ENCODE measurements around the gene OGA.

OGA gene

DNA sequence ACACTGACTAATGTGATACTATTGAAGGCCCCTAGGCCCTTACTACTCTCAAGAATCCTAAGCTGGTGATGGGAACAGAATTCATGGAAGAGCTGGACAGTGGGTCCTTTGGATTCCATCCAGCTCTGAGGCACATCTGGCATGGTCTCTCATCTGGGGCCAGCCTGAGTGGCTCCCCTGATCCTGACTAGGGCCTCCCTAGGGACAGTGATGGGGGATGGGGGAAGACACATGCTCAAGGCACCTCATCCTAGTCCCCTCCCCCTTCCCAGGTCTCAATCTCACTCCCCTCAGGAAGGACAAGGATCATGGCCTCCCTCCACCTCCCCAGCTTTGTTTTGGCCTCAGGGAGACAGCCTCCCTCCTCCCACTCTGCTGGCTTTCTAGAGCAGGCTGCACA, 23.6 kb upstream of the OGA start:
- no peak overlapping the region for H2AFZ ChIP-seq (ENCODE audit: low read depth, low read length)
- H3K36me3 ChIP-seq (ENCODE audit: insufficient read depth, low read length), result peaks cover 3% of the 10 kb centered on the region
- peaks cover 21% of the 10 kb centered on the region for H3K4me1 ChIP-seq (ENCODE audit: insufficient read depth, low read length)
- H3K4me3 ChIP-seq (ENCODE audit: low read length), result no peak overlapping the region
- H3K9me3 ChIP-seq (ENCODE audit: low read length), result no peaks in the 10 kb centered on the region
- H3K27me3 ChIP-seq (ENCODE audit: insufficient read depth, low read length), result no peaks in the 10 kb centered on the region

DNA sequence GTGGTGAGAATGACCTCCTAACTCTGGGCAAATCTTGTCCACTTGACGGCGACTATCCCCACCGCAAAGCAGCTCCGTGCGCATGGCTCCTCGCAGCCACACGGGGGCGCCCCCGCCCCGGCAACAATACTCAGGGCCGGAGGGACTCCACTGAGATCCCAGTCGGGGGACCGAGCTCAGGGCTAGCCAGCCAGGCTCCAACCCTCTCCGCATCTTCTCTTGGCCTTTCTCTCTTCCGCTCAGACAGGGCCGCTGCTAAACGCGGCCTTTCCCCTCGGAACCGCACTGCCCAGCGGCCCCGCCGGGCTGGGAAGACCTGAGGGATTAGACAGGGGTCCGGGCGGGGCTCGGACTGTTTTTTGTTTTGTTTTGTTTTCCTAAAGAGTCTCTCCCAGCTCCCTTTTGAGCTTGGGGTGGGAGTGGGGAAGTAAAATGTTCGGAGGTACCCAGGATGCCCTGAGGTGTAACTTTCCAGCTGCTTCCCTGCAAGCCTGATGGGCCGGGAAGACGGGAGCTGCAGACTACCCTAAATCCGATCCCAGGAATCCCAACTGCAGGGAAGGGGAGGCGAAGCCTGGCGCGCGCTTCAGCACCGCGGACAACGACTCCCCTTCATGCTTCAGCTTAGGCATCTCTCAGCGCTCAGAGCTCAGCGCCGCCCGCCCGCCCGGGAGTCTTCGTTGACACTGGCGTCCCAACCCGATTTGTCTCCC, 22.7 kb upstream of the OGA start:
- Histone ChIP-seq H3K4me1 (ENCODE audit: insufficient read depth, low read length) (peaks cover 21% of the 10 kb centered on the region), H3K36me3 (ENCODE audit: insufficient read depth, low read length) (peaks cover 3% of the 10 kb centered on the region), H3K9me3 (ENCODE audit: low read length) (no peaks in the 10 kb centered on the region), H2AFZ (ENCODE audit: low read depth, low read length) (no peak overlapping the region), H3K4me3 (ENCODE audit: low read length) (peak overlapping the region; percentile 16), H3K27me3 (ENCODE audit: insufficient read depth, low read length) (no peaks in the 10 kb centered on the region)

DNA sequence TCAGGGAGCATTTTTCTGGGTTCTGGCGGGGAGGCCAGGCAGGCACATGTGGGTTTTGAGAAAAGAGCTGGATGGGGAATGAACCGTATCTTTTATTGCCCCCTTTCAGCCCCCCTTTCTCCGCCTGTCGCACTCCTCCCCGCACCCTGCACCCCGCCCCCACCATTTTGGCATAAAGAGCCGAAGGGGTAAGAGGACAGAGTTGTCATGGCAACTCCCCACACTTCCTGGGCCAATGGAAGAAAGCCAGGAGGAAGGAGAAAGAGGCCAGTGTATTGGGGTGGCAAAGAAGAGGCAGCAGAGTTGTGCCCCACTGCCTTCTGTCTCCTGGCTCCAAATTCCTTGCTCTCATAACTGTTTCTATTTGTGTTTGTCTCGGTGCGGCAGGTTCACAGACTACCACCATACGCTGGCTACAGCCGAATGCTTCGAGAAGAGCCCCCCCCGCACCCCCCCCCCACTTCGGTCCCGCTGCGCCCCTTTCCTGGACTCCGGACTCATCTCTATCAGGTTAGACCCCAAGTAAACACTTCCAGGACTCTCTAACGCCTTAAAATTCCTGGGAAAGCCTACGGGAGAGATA, 21.9 kb upstream of the OGA start:
- no peaks in the 10 kb centered on the region for H3K27me3 ChIP-seq (ENCODE audit: insufficient read depth, low read length)
- H3K4me3 ChIP-seq (ENCODE audit: low read length), result peak overlapping the region; percentile 36
- peaks cover 24% of the 10 kb centered on the region for H3K4me1 ChIP-seq (ENCODE audit: insufficient read depth, low read length)
- H3K9me3 ChIP-seq (ENCODE audit: low read length), result no peaks in the 10 kb centered on the region
- no peak overlapping the region for H2AFZ ChIP-seq (ENCODE audit: low read depth, low read length)
- H3K36me3 ChIP-seq (ENCODE audit: insufficient read depth, low read length), result no peaks in the 10 kb centered on the region

DNA sequence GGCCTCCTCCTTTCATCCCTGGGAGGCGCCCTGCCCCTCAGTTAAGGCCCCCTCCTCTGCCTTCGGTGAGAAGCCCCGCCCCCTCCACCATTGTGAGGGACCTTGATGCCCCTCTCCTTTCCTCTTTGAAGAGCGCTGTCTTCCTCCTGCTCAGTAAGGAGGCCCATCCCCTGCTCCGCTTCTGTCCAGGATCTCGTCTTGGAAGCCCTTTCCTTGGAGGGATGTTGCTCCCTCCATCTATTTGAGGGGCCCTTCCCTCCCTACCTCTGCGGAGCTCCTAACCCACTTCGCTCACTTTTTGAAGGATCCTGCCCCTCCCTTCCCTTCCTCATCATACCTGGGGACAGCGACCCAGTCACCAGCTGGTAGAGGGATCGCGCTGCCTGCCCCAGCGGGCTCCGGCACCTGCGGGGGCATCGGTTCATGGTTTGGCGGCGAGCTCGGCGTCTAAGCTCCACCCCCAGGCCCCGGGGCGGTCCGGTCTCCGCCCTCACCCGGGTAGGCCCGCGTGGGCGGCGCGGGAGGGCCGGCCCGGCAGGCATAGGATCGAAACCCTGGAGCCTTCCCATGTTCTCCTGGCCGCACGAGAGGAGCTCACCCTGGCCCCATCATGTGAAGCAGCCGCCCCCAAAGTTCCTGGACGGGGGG, 21.3 kb upstream of the OGA start:
- no peaks in the 10 kb centered on the region for H3K27me3 ChIP-seq (ENCODE audit: insufficient read depth, low read length)
- H3K4me3 ChIP-seq (ENCODE audit: low read length), result peak overlapping the region; percentile 42
- no peak overlapping the region for H2AFZ ChIP-seq (ENCODE audit: low read depth, low read length)
- H3K9me3 ChIP-seq (ENCODE audit: low read length), result no peaks in the 10 kb centered on the region
- H3K36me3 ChIP-seq (ENCODE audit: insufficient read depth, low read length), result no peaks in the 10 kb centered on the region
- H3K4me1 ChIP-seq (ENCODE audit: insufficient read depth, low read length), result peaks cover 27% of the 10 kb centered on the region

DNA sequence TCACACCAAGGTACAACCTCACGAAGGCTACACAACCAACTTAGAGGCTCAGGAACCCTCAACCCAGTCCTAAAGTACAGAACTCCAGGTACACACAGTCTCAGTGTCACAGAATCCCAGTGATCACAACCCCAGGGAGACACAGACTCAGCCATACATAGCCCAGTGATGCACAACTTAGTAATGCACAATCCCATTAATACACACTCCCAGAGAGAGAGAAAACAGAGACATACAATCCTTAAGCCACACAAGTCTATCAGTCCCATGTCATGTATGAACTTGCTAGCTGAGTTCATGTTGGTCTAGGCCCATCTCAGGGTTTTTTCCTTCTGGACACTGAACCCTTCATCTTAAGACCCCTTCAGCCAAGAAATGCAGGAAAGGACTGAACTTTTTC, 20.8 kb upstream of the OGA start:
- H3K36me3 ChIP-seq (ENCODE audit: insufficient read depth, low read length), result no peaks in the 10 kb centered on the region
- H3K27me3 ChIP-seq (ENCODE audit: insufficient read depth, low read length), result no peaks in the 10 kb centered on the region
- no peak overlapping the region for H3K4me3 ChIP-seq (ENCODE audit: low read length)
- H3K4me1 ChIP-seq (ENCODE audit: insufficient read depth, low read length), result peaks cover 27% of the 10 kb centered on the region
- H2AFZ ChIP-seq (ENCODE audit: low read depth, low read length), result no peak overlapping the region
- H3K9me3 ChIP-seq (ENCODE audit: low read length), result no peaks in the 10 kb centered on the region

DNA sequence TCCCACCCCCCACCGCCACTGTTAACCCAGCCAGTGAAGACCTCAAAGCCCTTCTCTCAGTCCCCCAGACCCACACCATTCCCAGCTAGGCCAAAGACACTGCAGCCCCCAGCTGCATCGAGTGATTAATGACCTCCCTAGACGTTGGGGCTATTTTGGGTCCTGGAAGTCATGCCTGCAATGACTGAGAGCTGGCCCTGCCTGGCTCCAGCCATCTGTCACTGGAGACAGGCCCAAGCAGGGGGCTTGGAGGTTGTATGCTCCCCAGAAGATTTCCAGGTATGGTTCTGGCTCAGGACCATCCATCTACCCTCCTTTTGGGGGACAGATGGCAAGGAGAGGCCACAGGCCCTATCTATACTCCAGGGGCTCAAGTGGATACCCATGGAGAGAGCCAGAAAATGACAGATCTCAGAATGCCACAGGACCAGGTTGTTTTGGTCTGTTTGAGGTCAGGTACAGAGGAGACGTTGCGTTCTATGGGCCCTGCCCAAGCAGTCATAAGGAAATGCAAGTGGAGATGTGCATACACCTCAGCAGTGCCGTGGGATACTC, 20.2 kb upstream of the OGA start:
- no peak overlapping the region for H3K4me3 ChIP-seq (ENCODE audit: low read length)
- no peaks in the 10 kb centered on the region for H3K9me3 ChIP-seq (ENCODE audit: low read length)
- no peak overlapping the region for H2AFZ ChIP-seq (ENCODE audit: low read depth, low read length)
- H3K27me3 ChIP-seq (ENCODE audit: insufficient read depth, low read length), result no peaks in the 10 kb centered on the region
- no peaks in the 10 kb centered on the region for H3K36me3 ChIP-seq (ENCODE audit: insufficient read depth, low read length)
- peaks cover 27% of the 10 kb centered on the region for H3K4me1 ChIP-seq (ENCODE audit: insufficient read depth, low read length)

DNA sequence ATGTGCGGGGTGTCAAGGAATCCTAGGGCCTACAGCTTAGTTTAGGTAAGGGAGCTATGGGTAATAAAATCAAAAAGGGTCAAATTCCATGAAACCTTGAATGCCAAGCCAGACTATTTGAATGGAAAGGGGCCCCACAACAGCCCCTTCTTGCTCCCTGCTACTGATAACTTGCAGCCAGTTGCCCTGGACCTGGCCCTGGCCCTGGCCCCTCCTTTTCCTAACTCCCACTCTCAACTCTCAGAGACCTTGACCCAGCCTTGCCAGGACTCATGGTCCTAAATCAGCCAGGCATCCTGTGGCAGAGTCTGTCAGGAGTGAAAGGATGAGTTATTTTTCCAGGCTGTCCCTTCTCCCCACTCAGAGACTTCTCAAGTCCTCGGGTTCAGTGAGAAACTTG, 19.5 kb upstream of the OGA start:
- Histone ChIP-seq H3K4me3 (ENCODE audit: low read length) (no peak overlapping the region), H3K36me3 (ENCODE audit: insufficient read depth, low read length) (no peaks in the 10 kb centered on the region), H3K27me3 (ENCODE audit: insufficient read depth, low read length) (no peaks in the 10 kb centered on the region), H3K4me1 (ENCODE audit: insufficient read depth, low read length) (peaks cover 27% of the 10 kb centered on the region), H2AFZ (ENCODE audit: low read depth, low read length) (no peak overlapping the region), H3K9me3 (ENCODE audit: low read length) (no peaks in the 10 kb centered on the region)

DNA sequence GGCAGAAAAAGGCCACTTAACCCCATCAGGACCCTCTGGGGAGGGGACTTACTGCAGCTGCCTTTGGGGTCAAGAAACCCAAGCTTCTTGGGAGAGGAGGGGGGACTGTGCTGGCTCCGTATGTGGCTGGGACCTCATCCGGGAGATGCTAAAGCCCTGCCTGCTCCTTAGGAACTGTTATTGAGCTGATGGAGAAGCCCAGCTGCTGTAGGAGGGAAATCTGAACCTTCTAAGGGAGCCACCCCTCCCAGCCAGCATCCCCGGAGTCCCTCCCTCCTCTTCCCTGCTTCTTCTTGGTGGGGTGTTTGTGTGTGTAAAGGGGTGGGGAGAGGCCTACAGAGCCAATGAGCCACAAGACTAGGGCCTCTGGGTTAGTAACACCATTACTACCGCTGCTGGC, 17.1 kb upstream of the OGA start:
- Histone ChIP-seq H3K4me3 (ENCODE audit: low read length) (no peak overlapping the region), H2AFZ (ENCODE audit: low read depth, low read length) (no peak overlapping the region), H3K4me1 (ENCODE audit: insufficient read depth, low read length) (peaks cover 22% of the 10 kb centered on the region), H3K27me3 (ENCODE audit: insufficient read depth, low read length) (no peaks in the 10 kb centered on the region), H3K9me3 (ENCODE audit: low read length) (no peaks in the 10 kb centered on the region), H3K36me3 (ENCODE audit: insufficient read depth, low read length) (no peaks in the 10 kb centered on the region)

DNA sequence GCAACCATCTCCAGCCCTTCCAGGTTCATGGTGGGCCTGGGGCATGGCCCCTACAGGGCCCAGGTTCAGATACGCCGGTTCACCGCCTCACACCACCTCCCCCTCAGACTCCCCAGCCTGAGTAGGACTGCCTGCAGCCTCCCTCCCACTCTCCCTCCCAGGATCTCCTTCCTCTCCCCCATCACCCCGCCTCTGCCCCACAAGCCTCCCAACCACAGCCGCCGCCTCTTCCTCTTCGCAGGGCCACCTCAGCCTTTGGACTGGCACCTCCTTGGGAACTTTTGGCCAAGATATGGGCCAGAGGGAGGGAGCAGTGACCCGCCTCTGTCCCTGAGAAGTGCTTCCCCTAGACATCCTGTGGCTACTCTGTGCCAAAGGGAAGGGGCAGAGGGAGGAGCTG, 16.1 kb upstream of the OGA start:
- Histone ChIP-seq H3K36me3 (ENCODE audit: insufficient read depth, low read length) (no peaks in the 10 kb centered on the region), H3K27me3 (ENCODE audit: insufficient read depth, low read length) (no peaks in the 10 kb centered on the region), H3K4me3 (ENCODE audit: low read length) (no peak overlapping the region), H3K9me3 (ENCODE audit: low read length) (no peaks in the 10 kb centered on the region), H3K4me1 (ENCODE audit: insufficient read depth, low read length) (peaks cover 12% of the 10 kb centered on the region), H2AFZ (ENCODE audit: low read depth, low read length) (no peak overlapping the region)

DNA sequence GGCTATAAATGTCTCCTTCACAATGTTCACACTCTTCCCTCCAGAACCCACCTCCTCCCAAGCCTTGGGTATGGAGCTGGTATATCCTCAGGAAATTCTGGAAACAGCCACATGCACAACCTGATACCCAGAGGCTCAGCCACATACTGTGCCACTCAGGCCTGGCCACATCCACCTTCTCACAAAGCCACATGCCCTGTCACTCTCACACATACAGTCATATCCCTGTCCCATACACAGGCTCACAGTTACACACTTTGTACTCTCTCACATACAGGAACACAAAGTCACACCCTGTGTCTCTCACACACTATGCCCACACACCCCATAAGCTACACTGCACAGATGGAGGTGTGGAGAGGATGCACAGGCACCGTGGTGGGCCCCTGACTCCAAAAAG, 15.2 kb upstream of the OGA start:
- H3K36me3 ChIP-seq (ENCODE audit: insufficient read depth, low read length), result peaks cover 2% of the 10 kb centered on the region
- no peaks in the 10 kb centered on the region for H3K9me3 ChIP-seq (ENCODE audit: low read length)
- no peaks in the 10 kb centered on the region for H3K27me3 ChIP-seq (ENCODE audit: insufficient read depth, low read length)
- H3K4me3 ChIP-seq (ENCODE audit: low read length), result no peak overlapping the region
- no peak overlapping the region for H2AFZ ChIP-seq (ENCODE audit: low read depth, low read length)
- peaks cover 8% of the 10 kb centered on the region for H3K4me1 ChIP-seq (ENCODE audit: insufficient read depth, low read length)

DNA sequence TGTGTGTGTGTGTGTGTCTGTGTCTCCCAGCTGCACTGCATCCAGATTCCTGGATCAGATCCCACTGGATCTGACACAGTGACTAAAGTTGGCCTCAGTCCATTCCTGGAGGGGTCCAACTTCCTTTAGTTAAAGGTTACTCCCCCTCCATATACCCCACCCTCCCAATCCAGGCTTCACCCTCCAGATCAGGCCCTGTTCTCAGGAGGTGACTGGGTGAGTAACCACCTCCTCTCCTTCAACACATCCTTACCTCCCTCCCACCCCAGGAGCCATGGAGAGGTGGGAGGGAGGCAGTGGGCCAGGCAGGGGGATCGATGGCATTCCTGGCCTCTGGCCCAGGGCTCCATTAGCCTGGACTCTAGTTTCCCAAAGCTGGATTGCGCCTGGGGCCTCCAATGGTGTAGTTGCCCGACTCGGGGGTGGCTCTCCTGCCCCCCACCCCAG, 14.1 kb upstream of the OGA start:
- H3K4me1 ChIP-seq (ENCODE audit: insufficient read depth, low read length), result peaks cover 6% of the 10 kb centered on the region

DNA sequence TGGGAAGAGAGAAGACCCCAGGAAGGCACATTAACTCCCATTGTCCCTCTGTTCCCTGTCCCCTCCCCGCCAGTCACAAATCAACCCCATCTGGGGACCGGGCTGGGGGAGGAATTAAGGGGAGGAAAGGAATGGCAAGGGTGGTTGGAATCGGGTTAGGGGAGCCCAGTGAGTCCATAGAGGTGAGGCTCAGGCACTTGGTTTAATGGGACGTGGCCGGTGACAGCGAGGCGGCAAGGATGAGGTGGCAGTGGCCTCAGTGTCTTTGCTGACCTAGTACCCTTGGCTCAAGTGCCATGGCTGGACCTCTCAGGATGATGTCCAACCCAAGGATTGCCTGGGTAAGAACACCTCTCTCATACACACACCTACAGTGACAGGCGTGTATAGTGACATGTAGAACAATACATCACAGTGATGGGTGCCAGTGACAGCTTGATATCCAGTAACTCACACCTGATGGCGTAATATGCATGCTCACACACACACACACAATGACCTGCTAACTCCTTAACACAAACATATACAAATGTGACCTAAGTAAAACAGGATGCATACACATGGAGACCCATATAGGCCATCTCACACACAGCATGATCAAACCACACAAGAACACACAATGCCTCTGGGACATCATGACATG, 13.0 kb upstream of the OGA start:
- H3K9me3 ChIP-seq (ENCODE audit: low read length), result no peaks in the 10 kb centered on the region
- H3K27me3 ChIP-seq (ENCODE audit: insufficient read depth, low read length), result no peaks in the 10 kb centered on the region
- H3K4me1 ChIP-seq (ENCODE audit: insufficient read depth, low read length), result peaks cover 6% of the 10 kb centered on the region
- no peak overlapping the region for H2AFZ ChIP-seq (ENCODE audit: low read depth, low read length)
- H3K4me3 ChIP-seq (ENCODE audit: low read length), result no peak overlapping the region
- peaks cover 3% of the 10 kb centered on the region for H3K36me3 ChIP-seq (ENCODE audit: insufficient read depth, low read length)

More for the DNA sequence above, 14.1 kb upstream of the OGA start:
- Histone ChIP-seq H3K27me3 (ENCODE audit: insufficient read depth, low read length) (no peaks in the 10 kb centered on the region), H3K9me3 (ENCODE audit: low read length) (no peaks in the 10 kb centered on the region), H3K36me3 (ENCODE audit: insufficient read depth, low read length) (peaks cover 3% of the 10 kb centered on the region), H3K4me3 (ENCODE audit: low read length) (no peak overlapping the region), H2AFZ (ENCODE audit: low read depth, low read length) (no peak overlapping the region)
